Cardiac septum (tissue), 1 donor: ENCODE measurements around the gene C16orf96. TPM values are rescaled to one million over a fixed set of nuclear protein-coding genes. Genes with fewer than 3 reads are reported as not detected.

ENCODE experiments used
- DNase-seq: peaks from one replicate; pipeline ENCODE4 v3.0.0-alpha.2; 2020; ENCODE audit warnings: low spot score
- intact Hi-C: fragments of 100-400 bp; cut with DNase I; formaldehyde crosslinking; loops from one replicate; pipeline ENCODE4 v1.14.0; 2022
- total RNA-seq: library from RNA; stranded (reverse); fragmentation: NEBNext Ultra II Directional; extraction: Animal tissue kit (Norgen Biotek cat#: 25700); gene quantifications from one replicate; pipeline ENCODE4 v1.2.1, GENCODE V29; 2021
- donor health status: DM: no; HTN: no; CAD: no.

The C16orf96 gene
- total RNA-seq, 1 donor from 2014 or later: 0.11 TPM

DNA sequence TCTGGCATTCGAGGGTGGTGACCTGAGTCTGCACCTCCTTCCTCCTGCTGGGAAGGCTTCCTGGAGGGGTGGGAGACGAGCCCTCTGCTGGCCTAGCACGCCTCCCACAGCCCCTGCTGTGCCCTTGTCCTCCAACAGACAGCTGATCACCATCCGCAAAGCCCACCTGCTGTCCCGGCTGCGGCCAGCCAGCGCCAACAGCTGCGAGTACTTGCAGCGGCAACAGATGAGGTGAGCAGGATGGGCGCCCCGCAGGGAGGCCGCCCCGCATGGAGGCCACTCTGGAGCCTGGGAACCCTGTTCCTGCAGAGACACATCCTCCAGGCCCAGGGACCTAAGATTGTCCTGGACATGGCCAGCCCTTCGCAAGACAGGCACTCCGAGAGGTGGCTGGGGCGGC lies 36.9 kb downstream of the C16orf96 start:
- intact Hi-C loops: no loop called here
- no peak for DNase-seq

- no peak for DNase-seq
- intact Hi-C loops: no loop called here
Measured at GRCh38 chr16:4594433-4595410, 38.6 kb downstream of the C16orf96 start.

- DNase-seq: no peak
- intact Hi-C loops: no loop called here
Measured at GRCh38 chr16:4597174-4597573, 41.0 kb downstream of the C16orf96 start.

DNA sequence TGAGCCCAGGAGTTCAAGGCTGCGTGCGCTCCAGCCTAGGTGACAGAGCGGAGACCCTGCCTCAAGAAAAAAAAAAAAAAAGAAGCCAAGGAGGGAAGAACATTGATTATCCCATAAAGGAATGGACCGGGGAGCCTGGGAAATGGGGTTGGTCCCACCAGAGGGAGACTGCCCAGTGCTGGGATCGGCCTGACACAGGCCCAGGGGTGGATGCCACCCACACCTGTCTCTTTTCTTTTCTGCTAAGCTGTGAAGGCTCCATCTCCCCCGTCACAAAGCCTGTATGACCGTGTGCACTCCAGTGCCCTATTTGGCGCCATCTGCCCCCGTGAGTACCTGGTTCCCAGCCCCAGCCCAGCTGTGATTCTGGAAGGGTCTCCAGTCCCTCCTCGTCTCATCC lies 42.9 kb downstream of the C16orf96 start:
- no peak for DNase-seq
- intact Hi-C loops: no loop called here

GRCh38 chr16:4599545-4599944 lies 43.4 kb downstream of the C16orf96 start:
- DNase-seq: no peak
- intact Hi-C loops: no loop called here

- no peak for DNase-seq
- intact Hi-C loops: no loop called here
Measured at GRCh38 chr16:4601036-4601863, 45.1 kb downstream of the C16orf96 start.

DNA sequence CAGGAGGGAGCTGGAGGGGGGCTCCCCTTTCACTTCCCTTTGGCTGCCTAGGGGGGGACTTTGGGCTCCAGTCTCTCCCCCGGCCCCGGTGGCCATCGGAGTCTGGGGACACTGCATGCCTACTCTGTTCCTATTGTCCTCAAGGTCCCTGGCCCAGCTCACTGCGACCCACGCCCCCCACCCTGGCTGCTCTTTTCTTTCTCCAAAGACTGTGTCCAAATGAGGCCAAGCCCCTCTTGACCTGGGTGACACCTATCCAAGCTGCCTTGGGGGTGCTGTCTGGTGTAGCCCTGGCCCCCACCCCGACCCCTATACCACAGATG lies 45.7 kb downstream of the C16orf96 start:
- no peak for DNase-seq
- intact Hi-C loops: no loop called here

- intact Hi-C loops: no loop called here
- no peak for DNase-seq
Measured at GRCh38 chr16:4602331-4602730, 46.2 kb downstream of the C16orf96 start.

- intact Hi-C loops: no loop called here
- no peak for DNase-seq
Measured at GRCh38 chr16:4603624-4604170, 47.6 kb downstream of the C16orf96 start.

DNA sequence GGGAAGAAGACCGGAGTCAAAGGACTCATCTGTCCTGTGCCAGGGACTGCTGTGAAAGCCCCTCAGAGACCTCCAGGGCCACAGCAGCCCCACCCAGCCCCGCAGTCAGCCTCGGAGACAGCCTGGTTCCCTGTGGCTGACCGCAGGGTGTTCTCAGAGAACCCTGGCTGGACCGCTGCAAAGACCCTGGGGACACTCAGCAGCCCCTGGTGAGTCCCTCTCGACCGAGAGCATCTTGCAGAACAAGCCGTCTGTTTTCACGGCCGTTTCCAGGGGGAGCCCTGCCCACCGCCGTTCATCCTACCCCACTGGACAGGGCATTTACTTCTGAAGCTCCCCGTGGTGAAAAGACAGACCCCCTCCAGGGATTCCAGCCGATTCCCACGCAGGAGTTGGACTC lies 48.3 kb downstream of the C16orf96 start:
- DNase-seq: no peak
- intact Hi-C loops: no loop called here

GRCh38 chr16:4606354-4606753 lies 50.2 kb downstream of the C16orf96 start:
- intact Hi-C loops: no loop called here
- no peak for DNase-seq

- intact Hi-C loops: no loop called here
- DNase-seq: no peak
Measured at GRCh38 chr16:4607841-4608703, 51.9 kb downstream of the C16orf96 start.

DNA sequence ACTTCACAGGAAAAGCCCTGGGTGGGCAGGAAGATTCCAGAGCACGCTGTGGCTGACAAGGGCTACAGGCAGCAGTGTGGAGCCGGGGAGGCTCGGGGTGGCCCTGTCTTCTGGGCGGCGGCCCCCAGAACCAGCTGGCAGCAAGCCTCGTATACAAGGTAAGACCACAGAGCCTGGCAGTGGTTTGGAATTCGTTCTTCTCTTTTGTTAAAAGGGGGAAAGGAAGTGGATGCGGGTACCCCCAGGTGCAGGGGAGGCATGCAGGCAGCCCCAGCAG lies 52.5 kb downstream of the C16orf96 start:
- DNase-seq: no peak
- intact Hi-C loops: no loop called here

DNA sequence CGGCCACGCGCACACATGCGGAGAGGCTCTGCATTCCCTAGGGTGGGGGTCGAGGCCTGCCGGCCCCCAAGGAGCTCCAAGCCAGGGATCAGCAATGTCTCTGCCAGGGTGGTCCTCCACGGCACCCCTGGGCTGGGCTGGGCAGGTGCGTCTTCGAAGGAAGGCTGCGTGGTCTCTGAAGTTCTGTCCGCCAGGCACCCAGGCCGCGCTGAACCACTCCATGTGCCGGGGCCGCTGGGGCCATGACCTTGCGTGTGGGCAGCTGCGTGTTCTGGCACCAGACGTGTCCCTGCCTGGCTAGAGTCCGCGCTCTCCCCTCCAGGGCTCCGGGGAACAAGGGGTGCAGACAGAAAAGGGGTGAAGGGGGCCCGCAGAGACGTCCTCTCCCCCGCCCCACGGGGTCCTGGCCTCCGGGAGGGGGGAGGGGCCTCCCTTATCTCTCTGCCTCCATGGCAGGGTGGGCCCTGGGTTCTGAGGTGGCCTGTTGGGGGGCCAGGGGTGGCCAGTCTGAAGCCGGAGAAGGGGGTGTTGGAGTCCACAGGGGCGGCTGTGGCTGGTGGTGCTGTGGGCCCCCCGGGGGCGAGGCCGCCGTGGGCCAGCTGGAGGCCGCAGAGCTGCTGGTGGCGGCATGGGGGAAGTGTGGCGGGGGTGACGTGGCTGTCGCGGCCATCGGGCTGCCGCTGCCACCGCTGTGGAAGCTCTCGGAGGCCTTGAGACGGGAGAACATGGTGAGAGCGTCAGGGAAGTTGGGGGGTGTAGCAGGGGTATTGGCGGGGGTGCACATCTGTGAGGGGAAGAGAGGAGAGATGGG lies 53.3 kb downstream of the C16orf96 start:
- intact Hi-C loops: no loop called here
- DNase-seq: no peak

DNA sequence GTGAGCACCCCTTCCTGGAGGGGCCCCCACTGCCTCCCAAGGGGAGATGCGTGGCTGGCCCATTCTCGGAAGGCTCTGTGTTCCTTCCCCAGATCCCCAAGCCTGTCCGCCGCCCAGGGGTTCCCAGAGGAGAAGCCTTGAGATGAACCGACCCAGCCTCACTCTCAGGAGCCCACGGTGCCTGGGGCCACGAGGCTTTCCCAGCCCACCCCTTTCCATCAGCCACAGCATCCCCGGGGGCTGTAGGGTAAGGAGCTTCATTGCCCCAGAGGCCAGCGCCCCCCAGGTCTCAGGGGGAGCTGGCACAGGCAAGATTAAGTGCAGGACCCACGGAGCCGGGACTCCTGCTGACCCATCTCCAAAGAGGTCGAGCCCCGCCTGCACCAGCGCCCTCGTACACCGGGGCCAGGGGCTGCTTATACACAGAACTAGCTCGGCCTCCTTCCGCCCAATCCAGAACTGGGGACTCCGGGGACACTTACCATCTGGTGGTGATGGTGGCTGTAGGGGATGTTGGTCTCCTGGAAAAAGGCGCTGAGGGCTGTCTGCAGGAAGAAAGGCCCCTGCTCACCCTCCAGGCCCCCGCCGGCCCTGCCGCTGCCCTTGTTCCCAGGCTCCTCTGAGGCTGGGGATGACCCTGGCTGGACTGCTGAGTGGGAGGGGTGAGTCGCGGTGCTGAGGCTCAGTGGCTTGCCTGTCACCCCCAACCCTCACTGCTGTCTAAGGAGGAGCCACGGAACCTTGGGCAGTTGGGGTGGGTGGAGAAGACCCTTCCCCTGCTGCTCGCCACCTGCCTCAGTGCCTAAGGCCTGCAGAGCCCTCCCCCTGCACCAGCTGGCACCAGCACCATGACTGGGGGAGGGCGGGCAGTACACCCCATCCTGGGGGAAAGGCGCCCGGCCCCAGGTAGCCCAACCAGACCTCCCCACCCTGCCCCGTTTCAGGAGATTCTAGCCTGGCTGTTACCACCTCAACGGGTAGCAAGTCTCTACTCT lies 54.2 kb downstream of the C16orf96 start:
- no peak for DNase-seq
- intact Hi-C loops: no loop called here

DNA sequence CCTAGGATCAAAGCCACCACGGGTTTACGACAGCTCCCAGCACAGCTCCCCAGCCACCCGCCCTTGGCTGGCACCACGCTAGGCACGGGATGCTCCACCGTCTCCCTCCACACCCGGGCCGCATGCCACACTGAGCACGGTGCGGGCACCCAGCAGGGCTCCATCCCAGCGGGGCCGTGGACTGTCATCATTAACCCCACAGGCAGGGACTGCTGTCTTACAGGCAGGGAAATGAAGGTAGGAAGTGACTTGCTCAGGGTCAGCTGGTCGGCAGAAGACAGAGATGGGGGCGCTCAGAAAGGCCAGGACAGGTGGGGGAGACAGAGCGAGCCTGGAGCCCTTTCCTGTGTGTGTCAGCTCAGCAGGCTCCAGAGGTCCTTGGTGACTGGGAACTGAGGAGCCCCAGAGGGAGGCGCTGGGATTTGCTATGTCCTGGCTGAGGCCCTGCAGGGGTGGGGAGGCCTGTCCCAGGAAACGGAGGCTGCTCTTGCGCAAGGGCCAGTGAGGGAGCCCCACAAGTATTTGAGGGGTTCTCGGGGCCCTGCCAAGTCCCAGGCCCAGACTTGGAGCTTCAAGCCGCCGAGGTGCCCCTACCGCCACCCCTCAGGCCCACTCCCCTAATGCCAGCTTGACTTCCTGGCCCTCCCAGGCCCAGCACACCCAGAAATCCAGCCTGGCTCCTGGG lies 55.3 kb downstream of the C16orf96 start:
- no peak for DNase-seq
- intact Hi-C loops: no loop called here

GRCh38 chr16:4612474-4612931 lies 56.4 kb downstream of the C16orf96 start:
- intact Hi-C loops: no loop called here
- no peak for DNase-seq
